GM18511 (cell line): ENCODE results near the gene SH3RF3.

Experiments used
- ATAC-seq: cut with Tn5 transposase; IDR thresholded peaks from one replicate; pipeline ENCODE4 v1.9.1; 2021; ENCODE audit warnings: mild to moderate bottlenecking, moderate library complexity; ENCODE audit not compliant: unreplicated experiment

Gene SH3RF3

GRCh38 chr2:109368798-109369197, 239.8 kb downstream of the SH3RF3 start:
- ATAC-seq: no peak

GRCh38 chr2:109369671-109370191, 240.7 kb downstream of the SH3RF3 start:
- no peak for ATAC-seq

DNA sequence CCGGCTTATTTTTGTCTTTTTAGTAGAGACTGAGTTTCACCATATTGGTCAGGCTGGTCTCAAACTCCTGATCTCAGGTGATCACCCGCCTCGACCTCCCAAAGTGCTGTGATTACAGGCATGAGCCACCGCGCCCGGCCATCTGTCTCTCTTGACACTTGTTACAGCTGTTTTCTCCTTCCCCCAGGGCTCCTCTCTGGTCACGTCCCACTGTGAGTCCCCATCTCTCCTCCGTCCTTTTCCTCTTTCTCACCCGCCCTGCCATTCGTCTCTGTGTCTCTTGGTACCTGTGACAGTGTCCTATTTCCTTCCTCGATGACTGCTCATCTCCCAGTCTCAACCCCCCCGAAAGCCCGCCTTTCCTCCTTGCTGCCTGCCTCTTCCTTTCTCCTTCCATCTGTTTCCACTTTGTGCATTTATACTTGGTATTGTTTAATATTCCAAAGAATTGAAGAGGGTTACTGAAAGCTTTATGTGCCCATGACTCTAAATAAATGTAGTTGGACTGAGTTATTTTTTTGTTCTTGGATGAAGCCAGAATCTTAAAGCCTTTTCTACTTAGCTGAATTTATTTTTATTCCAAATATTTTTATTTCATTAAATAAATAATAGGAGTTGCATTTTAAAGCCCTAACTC, 241.5 kb downstream of the SH3RF3 start:
- ATAC-seq: no peak

DNA sequence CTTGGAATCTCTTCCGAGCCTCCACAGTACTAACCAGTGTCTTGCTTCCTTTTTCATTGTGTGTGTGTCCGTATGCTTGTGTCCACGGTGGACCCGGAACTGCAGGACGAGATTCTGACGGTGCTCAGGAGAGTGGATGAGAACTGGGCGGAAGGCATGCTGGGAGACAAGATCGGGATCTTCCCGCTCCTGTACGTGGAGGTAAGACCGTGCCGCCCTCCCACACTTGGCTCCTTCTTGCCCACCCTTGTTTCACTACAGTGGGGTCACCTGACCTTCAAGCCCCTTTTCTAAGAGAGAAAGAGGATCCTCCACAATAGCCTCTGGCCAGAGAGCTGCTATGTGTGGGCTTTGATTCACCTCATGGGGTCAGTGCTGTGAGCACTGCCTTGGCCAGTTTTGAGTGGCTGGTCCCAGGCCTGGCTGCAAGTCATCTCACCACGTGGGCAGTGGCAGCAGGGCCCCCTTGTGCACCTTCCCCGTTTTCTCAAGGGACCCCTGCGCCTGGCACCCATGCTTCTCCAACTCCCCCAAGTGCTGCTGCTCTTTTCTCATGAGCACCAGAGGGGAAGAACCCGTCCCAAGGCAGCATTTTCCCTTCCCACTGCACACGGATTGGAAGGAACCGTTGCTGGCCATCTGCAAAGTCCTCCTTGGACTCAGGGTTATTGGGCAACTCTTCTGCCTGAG, 242.6 kb downstream of the SH3RF3 start:
- no peak for ATAC-seq

DNA sequence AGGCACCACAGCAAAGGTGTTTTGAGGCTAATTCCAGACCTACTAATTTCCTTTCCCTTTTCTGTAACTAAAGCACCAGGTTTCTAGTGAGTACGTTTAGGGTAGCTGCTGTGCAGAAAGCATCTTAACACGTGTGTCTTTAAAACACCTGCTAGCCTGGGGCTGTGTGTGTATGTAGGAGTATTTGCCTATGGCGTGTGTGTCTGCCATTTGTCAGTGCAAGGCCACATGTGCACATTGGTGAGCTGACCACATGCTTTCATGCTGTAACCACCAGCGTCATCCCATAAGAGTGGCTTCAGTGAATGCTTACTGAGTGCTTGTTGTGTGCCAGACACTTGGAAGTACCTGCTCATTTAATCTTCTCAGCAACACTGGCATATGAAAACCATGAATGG, 243.2 kb downstream of the SH3RF3 start:
- no peak for ATAC-seq

DNA sequence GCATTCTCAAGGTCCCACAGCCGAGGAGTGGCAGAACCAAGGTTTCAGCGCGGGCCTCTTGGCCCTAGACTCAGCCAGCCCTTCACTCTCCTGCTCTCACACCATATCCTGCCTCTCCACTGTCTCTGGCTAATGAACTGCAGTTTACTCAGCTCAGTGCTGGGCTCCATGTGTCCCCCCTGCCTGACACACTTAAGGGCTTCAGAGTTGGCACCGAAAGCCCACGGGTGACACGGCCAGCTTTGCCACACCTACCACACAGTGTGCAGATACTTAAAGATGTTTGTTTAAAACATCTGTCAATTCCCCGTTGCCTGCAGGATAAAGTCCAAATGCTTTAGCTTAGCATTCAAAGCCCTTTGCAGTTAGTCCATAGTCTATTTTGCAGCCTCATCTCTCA, 243.6 kb downstream of the SH3RF3 start:
- ATAC-seq: no peak

DNA sequence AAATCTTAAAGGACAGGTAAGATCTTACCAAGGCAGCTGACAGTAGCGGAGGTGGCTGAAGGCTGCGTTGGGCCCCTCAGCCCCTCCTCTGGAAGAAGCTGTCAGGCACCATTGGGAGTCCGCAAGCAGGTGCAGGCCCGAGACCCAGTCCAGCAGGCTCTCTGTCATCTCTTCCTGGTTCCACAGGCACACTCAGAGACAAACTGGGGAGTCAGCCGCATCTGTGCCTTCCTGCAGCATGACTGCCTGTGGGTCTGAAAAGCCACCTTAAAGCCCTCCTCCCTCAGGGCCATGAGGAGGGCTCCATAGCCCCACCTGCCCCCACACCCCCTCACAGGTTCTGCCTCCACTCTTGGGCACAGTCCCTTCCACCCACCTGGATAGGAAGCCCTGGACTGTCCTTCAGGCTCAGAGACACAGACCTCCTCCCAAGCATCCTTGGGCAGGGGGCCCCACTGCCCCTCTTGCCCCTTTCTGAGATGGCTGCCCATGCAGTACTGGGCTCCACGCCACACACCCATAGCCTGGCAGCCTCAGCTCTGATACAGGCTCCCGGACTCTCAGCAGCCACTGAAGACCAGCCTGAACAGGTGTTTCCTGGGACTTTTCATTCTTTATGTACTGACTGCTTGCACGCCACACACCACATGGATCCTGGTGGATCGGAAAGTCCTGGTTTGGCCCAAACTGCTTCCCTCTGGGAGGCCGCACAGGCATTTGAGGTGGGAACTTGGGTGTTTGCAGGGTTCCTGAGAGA, 245.0 kb downstream of the SH3RF3 start:
- no peak for ATAC-seq

GRCh38 chr2:109374548-109375130, 245.6 kb downstream of the SH3RF3 start:
- ATAC-seq: no peak

DNA sequence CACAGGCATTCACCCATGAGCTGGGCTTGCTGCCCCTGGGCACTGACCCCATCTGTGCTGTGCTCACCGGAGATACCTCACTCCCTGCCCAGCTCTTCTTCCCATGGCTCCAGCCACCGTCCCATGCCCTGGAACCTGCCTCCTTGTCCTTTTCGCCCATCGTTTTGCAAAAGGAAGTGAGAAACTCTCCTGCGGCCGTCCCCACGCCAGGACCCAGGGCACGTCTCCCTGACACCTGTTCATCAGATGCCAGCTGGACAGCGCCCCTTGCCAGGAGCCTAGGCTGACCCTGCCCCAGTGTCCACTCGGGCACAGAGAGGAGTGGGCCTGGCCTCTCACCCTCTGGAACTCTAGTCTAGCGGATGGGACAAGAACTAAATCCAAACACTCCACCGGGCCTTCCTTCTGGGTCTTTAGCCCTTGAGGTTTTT, 246.1 kb downstream of the SH3RF3 start:
- no peak for ATAC-seq

GRCh38 chr2:109375656-109376055, 246.7 kb downstream of the SH3RF3 start:
- ATAC-seq: no peak

DNA sequence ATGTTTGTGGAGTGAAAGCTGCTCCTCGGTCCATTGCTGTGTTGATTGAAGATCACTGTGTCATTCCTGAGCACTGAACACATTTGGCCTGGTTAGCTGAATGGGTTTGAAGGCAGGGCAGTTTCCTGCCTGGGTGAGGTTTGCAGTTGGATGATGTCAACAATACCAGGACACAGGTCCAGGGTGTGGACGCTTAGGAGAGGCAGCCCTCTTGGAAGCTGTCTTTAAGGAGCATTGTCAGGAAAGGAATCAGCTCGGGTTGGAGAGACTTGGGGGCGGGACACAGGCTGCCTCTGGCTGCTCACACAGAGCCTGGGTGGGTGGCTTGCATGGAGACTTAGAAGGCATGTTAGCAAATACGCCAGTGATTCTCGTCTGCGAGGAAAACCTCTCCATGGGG, 247.1 kb downstream of the SH3RF3 start:
- ATAC-seq: no peak

DNA sequence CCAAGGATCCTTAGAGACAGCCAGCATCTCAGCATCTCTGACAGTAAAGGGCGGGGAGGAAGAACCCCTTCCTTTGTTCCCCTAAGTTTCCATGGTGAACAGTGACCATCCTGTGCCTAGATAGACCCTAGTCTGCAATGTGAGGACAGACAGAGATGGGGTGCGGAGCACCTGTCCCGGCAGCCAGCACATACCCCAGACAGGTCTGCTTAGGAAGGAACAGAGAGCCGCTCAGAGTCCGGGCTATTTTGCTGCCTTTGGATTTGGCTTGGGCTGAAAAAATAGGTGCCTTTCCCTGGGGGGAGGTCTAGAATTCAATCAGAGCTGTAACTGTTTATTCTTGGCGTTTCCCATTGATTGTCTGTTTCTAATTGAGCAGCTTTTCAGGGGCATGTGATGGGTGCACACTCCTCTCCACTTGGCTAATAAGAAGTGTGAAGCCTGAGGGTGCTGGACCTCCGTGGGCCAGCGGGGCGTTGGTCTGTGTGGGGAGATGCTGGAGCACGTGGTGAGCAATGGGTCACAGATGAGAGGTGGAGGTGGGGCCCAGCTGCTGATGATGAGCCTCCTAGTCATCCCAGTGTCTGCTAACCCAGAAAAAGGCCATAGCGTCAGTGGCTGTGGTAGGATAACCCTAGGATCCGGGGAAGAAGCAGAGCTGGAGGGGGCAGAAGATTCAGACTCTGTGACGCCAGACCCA, 247.9 kb downstream of the SH3RF3 start:
- ATAC-seq: no peak

DNA sequence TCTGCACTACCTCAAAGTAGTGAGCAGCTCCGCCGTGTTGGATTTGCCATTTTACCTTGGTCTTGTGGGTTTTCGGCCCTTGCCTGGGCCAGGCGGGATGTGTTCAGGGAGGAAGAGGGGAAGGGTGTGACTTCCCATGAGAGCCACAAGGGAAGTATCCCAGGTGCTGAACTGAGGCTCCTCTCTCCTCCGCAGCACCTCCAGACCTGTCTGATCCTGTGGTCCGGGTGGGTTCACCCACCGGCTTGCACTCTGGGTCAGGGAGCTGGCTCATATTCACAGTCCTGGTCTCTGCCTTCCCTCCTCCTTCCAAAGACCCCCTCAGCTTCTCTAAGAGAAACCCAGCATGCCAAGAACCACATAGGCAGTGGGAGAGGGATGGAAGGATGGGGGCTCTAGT, 249.0 kb downstream of the SH3RF3 start:
- no peak for ATAC-seq

- no peak for ATAC-seq
These were observed 249.7 kb downstream of the SH3RF3 start for GRCh38 chr2:109378682-109379081.

GRCh38 chr2:109379507-109379906, 250.5 kb downstream of the SH3RF3 start:
- no peak for ATAC-seq

GRCh38 chr2:109380502-109381326, 251.7 kb downstream of the SH3RF3 start:
- ATAC-seq: no peak

GRCh38 chr2:109381327-109381820, 252.4 kb downstream of the SH3RF3 start:
- ATAC-seq: no peak

- ATAC-seq: no peak
These were observed 253.4 kb downstream of the SH3RF3 start for GRCh38 chr2:109382226-109382895.

- no peak for ATAC-seq
These were observed 253.9 kb downstream of the SH3RF3 start for GRCh38 chr2:109382951-109383350.
